Activated CD8-positive, alpha-beta T cell treated with anti-CD3 and anti-CD28 coated beads, Interleukin-2, amount 10 ng/mL, durations not matched to agents 7 days and 5 days (primary cell): Measurements from ENCODE around the gene OSBPL8. TPM values are rescaled to one million over a fixed set of nuclear protein-coding genes. Genes with fewer than 3 reads are reported as not detected.

Experiments
- ATAC-seq: fragments of 150-1000 bp; cut with Tn5 transposase; one replicate; pipeline ENCODE4 v1.10.0; 2021; ENCODE audit warnings: moderate library complexity
- CTCF ChIA-PET: fragments of 350-600 bp; sonication (Branson Sonifier 250); formaldehyde crosslinking; loops from one replicate; lab custom pipeline; 2021; ENCODE audit warnings: antibody characterized with exemption; lab: Charles Lee
- POLR2A ChIA-PET: fragments of 350-600 bp; sonication (Branson Sonifier 250); formaldehyde crosslinking; loops from one replicate; lab custom pipeline; 2021; ENCODE audit warnings: antibody characterized with exemption; lab: Charles Lee
- DNase-seq: peaks from one replicate; pipeline ENCODE4 v3.0.0-alpha.2; 2020
- H3K27ac Mint-ChIP-seq: one replicate; pipeline ENCODE4 v1.8.0; 2021; ENCODE audit warnings: mild to moderate bottlenecking, mixed read lengths
- H3K27me3 Mint-ChIP-seq: one replicate; pipeline ENCODE4 v1.8.0; 2021; ENCODE audit warnings: low read depth, mixed read lengths
- H3K36me3 Mint-ChIP-seq: one replicate; pipeline ENCODE4 v1.8.0; 2021; ENCODE audit warnings: low read depth, mixed read lengths
- H3K4me1 Mint-ChIP-seq: one replicate; pipeline ENCODE4 v1.8.0; 2021; ENCODE audit warnings: low read depth, mixed read lengths
- H3K4me3 Mint-ChIP-seq: one replicate; pipeline ENCODE4 v1.8.0; 2021; ENCODE audit warnings: mild to moderate bottlenecking, mixed read lengths
- H3K9me3 Mint-ChIP-seq: one replicate; pipeline ENCODE4 v1.8.0; 2022; ENCODE audit warnings: mixed read lengths; ENCODE audit not compliant: insufficient read depth
- total RNA-seq, 2 experiments: library from RNA; stranded (reverse); gene quantifications; one replicate each; pipeline ENCODE4 v1.2.3, GENCODE V29; 2021

The OSBPL8 gene
- total RNA-seq, 2 experiments from 2014 or later, result 113 to 119 TPM

DNA sequence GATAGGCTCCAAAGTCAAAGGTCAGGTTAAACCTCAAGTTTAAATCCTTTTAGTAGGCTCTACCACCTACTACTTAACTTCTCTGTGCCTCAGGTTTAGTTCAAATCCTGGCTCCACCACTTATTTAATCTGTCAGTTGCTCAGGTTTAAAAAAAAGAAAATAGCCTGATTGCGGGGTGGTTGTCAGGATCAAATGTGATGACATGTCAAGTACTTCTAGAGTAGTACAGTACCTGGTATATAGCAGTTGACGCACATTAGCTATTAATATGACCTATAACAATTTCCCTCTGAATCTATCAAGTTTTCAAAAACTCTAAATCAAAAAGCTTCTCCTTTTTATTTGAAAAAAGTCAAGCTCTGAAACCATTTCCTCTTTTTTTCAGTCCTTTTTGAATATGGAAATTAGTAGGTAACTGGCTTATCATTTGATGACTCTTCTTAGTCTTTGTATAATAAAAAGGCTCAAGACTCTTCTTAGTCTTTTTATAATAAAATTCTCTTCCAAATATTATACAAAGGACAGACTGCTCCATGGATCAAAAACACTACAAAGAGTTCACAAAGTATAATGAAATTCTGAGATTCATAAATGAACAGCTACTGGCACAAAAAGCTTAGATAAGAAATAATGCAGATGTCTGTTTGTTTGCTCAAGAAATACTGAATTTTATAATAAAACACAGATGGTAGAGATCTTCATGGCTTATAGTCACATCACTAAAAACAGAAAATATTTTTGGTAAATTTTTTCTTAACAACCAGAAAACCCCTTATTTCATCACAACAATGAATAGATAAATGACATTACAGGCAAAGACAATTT lies 5.0 kb downstream of the OSBPL8 start:
- no peaks in the 10 kb centered on the region for H3K27me3 Mint-ChIP-seq
- DNase-seq (no peak), ATAC-seq (no peak)
- no peak overlapping the region for H3K4me3 Mint-ChIP-seq
- no peaks in the 10 kb centered on the region for H3K9me3 Mint-ChIP-seq
- H3K27ac Mint-ChIP-seq, result no peak overlapping the region
- peaks cover 54% of the 10 kb centered on the region for H3K4me1 Mint-ChIP-seq
- ChIA-PET POLR2A (interaction anchor here (1.1 kb wide), 1 partner anchor 31 kb away, joined by 3 read pairs; no protein-coding TSS in a partner anchor), CTCF (interaction anchor here (0.8 kb wide), 1 partner anchor 32 kb away, joined by 3 read pairs; no protein-coding TSS in a partner anchor)
- peaks cover 31% of the 10 kb centered on the region for H3K36me3 Mint-ChIP-seq

GRCh38 chr12:76552343-76552938 lies 7.1 kb downstream of the OSBPL8 start:
- CTCF ChIA-PET, result no interaction called here
- Mint-ChIP-seq H3K9me3 (no peaks in the 10 kb centered on the region), H3K27me3 (no peaks in the 10 kb centered on the region), H3K36me3 (peaks cover 35% of the 10 kb centered on the region), H3K4me1 (peaks cover 72% of the 10 kb centered on the region), H3K4me3 (no peak overlapping the region), H3K27ac (no peak overlapping the region)
- ATAC-seq, result no peak
- POLR2A ChIA-PET, result no interaction called here
- DNase-seq, result no peak

- H3K9me3 Mint-ChIP-seq, result no peaks in the 10 kb centered on the region
- peaks cover 72% of the 10 kb centered on the region for H3K4me1 Mint-ChIP-seq
- no peaks in the 10 kb centered on the region for H3K27me3 Mint-ChIP-seq
- H3K36me3 Mint-ChIP-seq, result peaks cover 37% of the 10 kb centered on the region
- H3K27ac Mint-ChIP-seq, result no peak overlapping the region
- H3K4me3 Mint-ChIP-seq, result no peak overlapping the region
- DNase-seq, result no peak
- ChIA-PET POLR2A (interaction anchor here (1.5 kb wide), 1 partner anchor 7 kb away, joined by 5 read pairs; the partner anchor contains the start of gene OSBPL8), CTCF (no interaction called here)
- no peak for ATAC-seq
Measured at GRCh38 chr12:76551482-76551888, 8.1 kb downstream of the OSBPL8 start.

- CTCF ChIA-PET, result no interaction called here
- no peaks in the 10 kb centered on the region for H3K9me3 Mint-ChIP-seq
- no peaks in the 10 kb centered on the region for H3K27me3 Mint-ChIP-seq
- no peak overlapping the region for H3K4me3 Mint-ChIP-seq
- peaks cover 65% of the 10 kb centered on the region for H3K4me1 Mint-ChIP-seq
- no peak for ATAC-seq
- DNase-seq, result no peak
- POLR2A ChIA-PET, result interaction anchor here (0.6 kb wide), 1 partner anchor 57 kb away, joined by 3 read pairs; no protein-coding TSS in a partner anchor
- peaks cover 19% of the 10 kb centered on the region for H3K36me3 Mint-ChIP-seq
- no peak overlapping the region for H3K27ac Mint-ChIP-seq
Measured at GRCh38 chr12:76549131-76549530, 10.4 kb downstream of the OSBPL8 start.

DNA sequence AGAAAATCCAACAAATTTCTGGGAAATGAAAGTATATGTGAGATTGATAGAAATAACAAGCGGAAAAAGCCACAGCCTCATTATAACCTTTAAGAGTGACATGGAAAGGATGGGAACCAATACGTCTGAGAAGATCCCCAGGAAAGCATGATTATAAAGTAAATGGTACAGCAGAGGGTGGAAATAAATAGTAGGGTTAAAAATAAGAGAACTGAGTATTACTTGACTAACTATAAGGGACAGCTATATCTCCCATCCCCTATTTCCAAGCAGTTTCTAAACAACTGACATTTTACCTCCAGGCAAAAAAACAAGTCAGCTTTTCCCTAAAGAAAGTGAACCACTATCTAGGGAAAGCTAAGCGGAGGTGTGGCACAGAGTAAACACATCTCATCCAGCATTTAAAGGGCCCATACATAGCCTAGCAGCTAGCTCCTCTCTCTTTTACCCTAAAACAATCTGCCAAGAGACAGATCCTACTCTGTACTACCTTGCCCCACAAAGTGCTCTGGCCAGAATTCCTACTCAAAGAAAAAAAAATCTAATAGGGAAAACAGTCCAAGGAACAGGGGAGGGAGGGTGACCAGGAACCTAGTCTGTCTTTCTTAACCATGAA lies 11.2 kb downstream of the OSBPL8 start:
- ChIA-PET CTCF (interaction anchor here (0.6 kb wide), 1 partner anchor 29 kb away, joined by 3 read pairs; no protein-coding TSS in a partner anchor), POLR2A (interaction anchor here (0.6 kb wide), 1 partner anchor 56 kb away, joined by 3 read pairs; no protein-coding TSS in a partner anchor)
- no peaks in the 10 kb centered on the region for H3K9me3 Mint-ChIP-seq
- ATAC-seq (no peak), DNase-seq (no peak)
- no peaks in the 10 kb centered on the region for H3K27me3 Mint-ChIP-seq
- no peak overlapping the region for H3K4me3 Mint-ChIP-seq
- peaks cover 19% of the 10 kb centered on the region for H3K36me3 Mint-ChIP-seq
- H3K27ac Mint-ChIP-seq, result no peak overlapping the region
- peaks cover 65% of the 10 kb centered on the region for H3K4me1 Mint-ChIP-seq

- DNase-seq (no peak), ATAC-seq (no peak)
- Mint-ChIP-seq H3K27me3 (no peaks in the 10 kb centered on the region), H3K4me3 (no peak overlapping the region), H3K27ac (no peak overlapping the region), H3K4me1 (peaks cover 63% of the 10 kb centered on the region), H3K9me3 (no peaks in the 10 kb centered on the region), H3K36me3 (peaks cover 16% of the 10 kb centered on the region)
- CTCF ChIA-PET, result interaction anchor here (0.7 kb wide), 1 partner anchor 17 kb away, joined by 3 read pairs; no protein-coding TSS in a partner anchor
- POLR2A ChIA-PET, result no interaction called here
Measured at GRCh38 chr12:76547526-76547925, 12.0 kb downstream of the OSBPL8 start.

DNA sequence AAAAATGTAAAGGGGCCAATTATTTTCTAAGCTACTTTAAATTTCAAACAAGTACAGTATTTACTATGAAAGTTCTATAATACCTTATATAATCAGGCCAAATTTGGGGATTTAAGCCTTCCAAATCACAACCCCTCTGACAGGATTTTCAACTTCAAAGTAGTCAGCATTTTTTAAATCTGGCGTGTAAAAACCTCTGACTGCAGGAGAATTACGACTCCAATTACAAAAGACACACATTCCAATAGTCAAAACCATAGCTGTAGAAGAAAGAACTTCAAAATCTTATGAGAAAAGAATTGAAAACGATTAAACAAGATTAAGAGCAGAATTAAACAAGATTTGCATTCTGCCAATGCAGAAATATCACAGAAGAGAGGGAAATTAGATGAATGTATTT lies 12.7 kb downstream of the OSBPL8 start:
- H3K27me3 Mint-ChIP-seq, result no peaks in the 10 kb centered on the region
- peaks cover 66% of the 10 kb centered on the region for H3K4me1 Mint-ChIP-seq
- DNase-seq (no peak), ATAC-seq (no peak)
- no peak overlapping the region for H3K27ac Mint-ChIP-seq
- ChIA-PET POLR2A (interaction anchor here (1.2 kb wide), 1 partner anchor 12 kb away, joined by 4 read pairs; no protein-coding TSS in a partner anchor), CTCF (interaction anchor here (0.7 kb wide), 1 partner anchor 16 kb away, joined by 3 read pairs; no protein-coding TSS in a partner anchor)
- H3K36me3 Mint-ChIP-seq, result peaks cover 16% of the 10 kb centered on the region
- H3K4me3 Mint-ChIP-seq, result no peak overlapping the region
- no peaks in the 10 kb centered on the region for H3K9me3 Mint-ChIP-seq

DNA sequence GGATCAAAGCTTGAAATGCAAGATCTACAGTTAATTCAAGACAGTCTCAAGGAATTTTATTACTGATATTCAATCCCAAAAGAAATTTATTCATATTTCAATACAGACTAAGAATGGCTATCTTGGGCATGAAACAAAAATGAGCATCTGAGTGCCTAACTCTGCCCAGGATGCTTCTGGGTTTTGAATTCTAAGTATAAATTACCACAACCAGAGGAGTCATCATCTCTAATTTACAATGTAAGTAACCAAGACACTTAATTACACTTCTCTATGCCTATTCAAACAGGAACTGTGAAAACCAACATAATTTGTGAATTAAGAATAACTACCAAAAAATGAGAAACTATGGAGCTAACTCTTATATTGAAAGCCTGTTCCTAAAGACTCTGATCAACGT lies 14.1 kb downstream of the OSBPL8 start:
- ChIA-PET POLR2A (interaction anchor here (3.1 kb wide), 1 partner anchor 14 kb away, joined by 14 read pairs; the partner anchor contains the start of gene OSBPL8), CTCF (interaction anchor here (1.4 kb wide), 1 partner anchor 11 kb away, joined by 5 read pairs; no protein-coding TSS in a partner anchor)
- Mint-ChIP-seq H3K27ac (no peak overlapping the region), H3K4me3 (peak overlapping the region; percentile 2), H3K27me3 (no peaks in the 10 kb centered on the region), H3K36me3 (peaks cover 14% of the 10 kb centered on the region), H3K4me1 (peaks cover 61% of the 10 kb centered on the region), H3K9me3 (no peaks in the 10 kb centered on the region)
- ATAC-seq (peak; percentile 33), DNase-seq (no peak)

DNA sequence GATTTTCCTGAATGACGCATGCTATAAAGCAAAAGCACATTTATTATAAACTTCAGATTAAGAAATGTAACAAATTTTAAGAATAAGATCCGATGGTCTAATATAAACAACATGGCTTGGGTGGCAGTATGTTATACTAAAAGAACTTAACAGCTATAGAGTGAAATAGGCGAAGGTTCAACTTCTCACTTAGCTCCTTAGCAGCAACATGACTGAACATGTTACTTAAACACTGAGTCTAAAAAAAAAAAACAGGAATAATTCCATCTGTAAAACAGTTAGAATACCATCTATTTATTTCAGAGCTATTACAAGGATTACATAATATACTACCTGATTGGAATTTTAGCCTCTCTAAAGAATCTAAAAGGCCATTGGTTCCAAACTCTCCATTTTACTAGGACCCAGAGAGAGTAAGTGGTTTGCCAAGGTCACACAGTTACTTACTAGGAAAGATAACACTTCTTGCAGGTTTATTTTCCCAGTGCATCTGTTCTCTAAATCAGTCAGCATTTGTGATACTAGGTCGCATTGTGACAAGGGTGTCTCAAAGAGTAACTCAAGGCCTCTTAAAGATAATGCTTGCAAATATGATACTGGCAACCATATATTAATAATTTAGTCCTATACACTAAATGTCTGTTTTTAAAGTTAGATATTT lies 14.8 kb downstream of the OSBPL8 start:
- ATAC-seq, result no peak
- Mint-ChIP-seq H3K4me1 (peaks cover 61% of the 10 kb centered on the region), H3K27me3 (no peaks in the 10 kb centered on the region), H3K27ac (no peak overlapping the region), H3K9me3 (no peaks in the 10 kb centered on the region), H3K4me3 (no peak overlapping the region), H3K36me3 (peaks cover 10% of the 10 kb centered on the region)
- DNase-seq, result no peak
- CTCF ChIA-PET, result interaction anchor here (0.6 to 1.4 kb wide), 2 partner anchors 11 to 1139 kb away, joined by 3 to 5 read pairs; no protein-coding TSS in a partner anchor
- POLR2A ChIA-PET, result interaction anchor here (0.6 to 3.1 kb wide), 2 partner anchors 14 to 592 kb away, joined by 3 to 14 read pairs; partner anchors contain the start of gene OSBPL8

GRCh38 chr12:76543813-76544347 lies 15.7 kb downstream of the OSBPL8 start:
- ATAC-seq, result no peak
- DNase-seq, result no peak
- Mint-ChIP-seq H3K9me3 (no peaks in the 10 kb centered on the region), H3K36me3 (peaks cover 5% of the 10 kb centered on the region), H3K27me3 (no peaks in the 10 kb centered on the region), H3K27ac (no peak overlapping the region), H3K4me3 (no peak overlapping the region), H3K4me1 (peaks cover 52% of the 10 kb centered on the region)
- POLR2A ChIA-PET, result interaction anchor here (0.6 to 3.1 kb wide), 2 partner anchors 15 to 592 kb away, joined by 3 to 14 read pairs; partner anchors contain the start of gene OSBPL8
- CTCF ChIA-PET, result interaction anchor here (0.6 kb wide), 1 partner anchor 1138 kb away, joined by 3 read pairs; no protein-coding TSS in a partner anchor
